HepG2 (cell line): ENCODE results near the gene PCBD2.

Experiments used
- ARID2 ChIP-seq: sonication (generic); formaldehyde crosslinking; IDR thresholded peaks from 2 replicates; pipeline ENCODE4 v1.8.1; 2022; ENCODE audit warnings: mild to moderate bottlenecking, missing genetic modification reagents, borderline replicate concordance
- BRD4 ChIP-seq: sonication (generic); formaldehyde crosslinking; IDR thresholded peaks from 2 replicates; pipeline ENCODE4 v1.4.0; 2020; ENCODE audit warnings: missing genetic modification reagents
- ELK4 ChIP-seq: sonication (generic); formaldehyde crosslinking; IDR thresholded peaks from 2 replicates; pipeline ENCODE4 v1.9.0; 2021; ENCODE audit warnings: missing genetic modification reagents, borderline replicate concordance
- FOSL1 ChIP-seq: sonication (generic); formaldehyde crosslinking; IDR thresholded peaks from 2 replicates; pipeline ENCODE4 v1.9.0; 2021; ENCODE audit warnings: missing genetic modification reagents, borderline replicate concordance
- FOXA1 ChIP-seq, 2 experiments: fragments of 450-650 bp in 1 of 2; sonication (generic) in 1 of 2; formaldehyde crosslinking in 1 of 2; IDR thresholded peaks; 2 replicates each; pipeline versions ENCODE4 v1.4.0 to v1.6.1; 2016 to 2020; ENCODE audit warnings: missing genetic modification reagents in 1 of 2
- MYC ChIP-seq: sonication (generic); formaldehyde crosslinking; IDR thresholded peaks from 2 replicates; pipeline ENCODE4 v1.9.0; 2021; ENCODE audit warnings: missing genetic modification reagents, borderline replicate concordance
- NFATC3 ChIP-seq: sonication (generic); formaldehyde crosslinking; IDR thresholded peaks from 2 replicates; pipeline ENCODE4 v1.5.1; 2020; ENCODE audit warnings: mild to moderate bottlenecking, missing genetic modification reagents
- XBP1 ChIP-seq: sonication (generic); formaldehyde crosslinking; IDR thresholded peaks from 2 replicates; pipeline ENCODE4 v1.5.0; 2020; ENCODE audit warnings: missing genetic modification reagents
- ZNF543 ChIP-seq: sonication (generic); formaldehyde crosslinking; IDR thresholded peaks from 2 replicates; pipeline ENCODE4 v1.4.0; 2020; ENCODE audit warnings: mild to moderate bottlenecking, missing genetic modification reagents

- TF ChIP-seq BRD4 (CRISPR knock-in tag) (no peak), NFATC3 (CRISPR knock-in tag) (no peak), XBP1 (CRISPR knock-in tag) (no peak), ARID2 (CRISPR knock-in tag) (no peak), FOXA1 (IDR thresholded peaks at IDR 0.05) (no peak), FOXA1 (CRISPR knock-in tag; IDR thresholded peaks at IDR 0.05) (no peak), MYC (CRISPR knock-in tag) (no peak), ELK4 (CRISPR knock-in tag) (no peak), FOSL1 (CRISPR knock-in tag) (no peak), ZNF543 (CRISPR knock-in tag) (no peak)
Measured at GRCh38 chr5:134893748-134894505, 11.0 kb upstream of the PCBD2 start.
